C4-2B (cell line): ENCODE results near the gene COQ9.
"Not testable (repeated sequence)": the region's sequence is repeated elsewhere in the genome, so short reads cannot be mapped to it uniquely, and the experiment has no call there.

Source experiments
- H3K27ac ChIP-seq: fragments of 450-650 bp; 2 replicates; pipeline ENCODE4 v1.5.1; 2017
- CTCF ChIP-seq: fragments of 450-650 bp; conservative IDR thresholded peaks from 2 replicates; pipeline ENCODE4 v1.5.1; 2017; ENCODE audit warnings: mild to moderate bottlenecking
- ZFX ChIP-seq: fragments of 450-650 bp; IDR thresholded peaks from 2 replicates; pipeline ENCODE4 v1.6.1; 2017

Gene COQ9

GRCh38 chr16:57447186-57447962, at the start of gene COQ9, which contains the start of gene CIAPIN1:
TSS of gene COQ9 (plus strand) at chr16:57447479. CDS start at chr16:57447506, 27 bp downstream.
TSS of gene CIAPIN1 (minus strand) at chr16:57447385. CDS start at chr16:57440928, 6,457 bp downstream.
- H3K27ac ChIP-seq, result peak within 1 kb of the TSS; percentile 99
- TF ChIP-seq ZFX (peak; percentile 61), CTCF (no peak)

GRCh38 chr16:57397493-57397892, 49.8 kb upstream of the COQ9 start:
- H3K27ac ChIP-seq, result not testable (repeated sequence)

- TF ChIP-seq CTCF, result no peak
- TF ChIP-seq ZFX, result no peak
- H3K27ac ChIP-seq, result no peak overlapping the region
Observed at GRCh38 chr16:57401943-57402640, 45.2 kb upstream of the COQ9 start.

GRCh38 chr16:57403965-57404817, 43.1 kb upstream of the COQ9 start, which contains the start of gene CCL17:
TSS of gene CCL17 (plus strand) at chr16:57404767. CDS start at chr16:57413933, 9,166 bp downstream.
- no peak for TF ChIP-seq ZFX
- no peak for TF ChIP-seq CTCF
- no peak within 1 kb of the TSS for H3K27ac ChIP-seq

GRCh38 chr16:57405097-57405496, 42.2 kb upstream of the COQ9 start:
- H3K27ac ChIP-seq, result no peak overlapping the region
- TF ChIP-seq ZFX, result no peak
- TF ChIP-seq CTCF, result no peak

- TF ChIP-seq ZFX (no peak), CTCF (no peak)
- H3K27ac ChIP-seq, result no peak overlapping the region
Observed at GRCh38 chr16:57406881-57407280, 40.4 kb upstream of the COQ9 start.

GRCh38 chr16:57407521-57408353, 39.5 kb upstream of the COQ9 start:
- no peak overlapping the region for H3K27ac ChIP-seq
- TF ChIP-seq ZFX, result no peak
- TF ChIP-seq CTCF, result no peak
